DMS153 treated with DMSO at 0.1 percent for 48 hours (cell line): Measurements from ENCODE around the gene DNAJC10.
"Not testable (repeated sequence)": the region's sequence is repeated elsewhere in the genome, so short reads cannot be mapped to it uniquely, and the experiment has no call there.

Source experiments
- DNase-seq: peaks from one replicate; lab custom pipeline; 2025; ENCODE audit not compliant: unreplicated experiment; lab: John Stamatoyannopoulos, UW

The DNAJC10 gene

GRCh38 chr2:182719116-182719515 is 3.1 kb downstream of the DNAJC10 start:
- not testable (repeated sequence) for DNase-seq

DNA sequence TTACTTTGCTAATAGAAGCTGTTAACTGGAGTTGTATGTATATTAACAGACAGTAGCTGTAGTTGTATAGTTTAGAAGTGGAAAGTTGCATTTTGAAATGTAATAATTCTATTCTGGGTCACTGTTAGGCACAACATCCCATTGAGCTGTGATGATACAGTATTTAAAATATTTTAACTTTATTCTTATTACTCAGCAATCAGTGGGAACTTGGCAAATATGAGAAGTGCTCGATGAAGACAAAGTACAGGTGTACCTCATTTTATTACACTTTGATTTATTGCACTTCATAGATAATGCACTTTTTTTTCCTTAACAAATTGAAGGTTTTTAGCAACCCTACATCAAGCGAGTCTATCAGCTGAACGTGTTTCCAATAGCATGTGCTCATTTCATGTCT is 8.6 kb downstream of the DNAJC10 start:
- DNase-seq = no peak

GRCh38 chr2:182726473-182726872 is 10.4 kb downstream of the DNAJC10 start:
- no peak for DNase-seq

DNA sequence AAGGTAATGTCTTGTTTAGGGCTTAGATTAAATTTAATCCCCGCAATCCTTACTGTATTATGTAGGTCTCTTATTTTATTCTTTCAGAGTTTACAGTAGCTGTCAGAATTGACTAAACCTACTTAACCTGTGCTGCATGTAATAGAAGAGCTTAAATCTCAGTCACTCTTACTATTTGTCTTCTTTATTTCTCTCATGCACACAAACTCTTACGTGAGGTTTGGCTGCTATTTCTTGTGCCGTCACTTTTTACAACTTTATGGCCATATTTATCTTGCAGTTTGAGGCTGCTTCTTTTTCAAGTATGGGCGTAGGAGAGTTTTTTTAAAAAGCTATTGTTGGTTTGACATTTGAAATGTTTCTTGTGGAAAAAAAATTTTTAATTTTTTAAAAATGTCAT is 12.0 kb downstream of the DNAJC10 start:
- DNase-seq = no peak

- DNase-seq = no peak
Observed at GRCh38 chr2:182729710-182730339, 13.8 kb downstream of the DNAJC10 start.

GRCh38 chr2:182730486-182730885 is 14.4 kb downstream of the DNAJC10 start:
- DNase-seq = no peak

GRCh38 chr2:182732736-182733135 is 16.7 kb downstream of the DNAJC10 start:
- DNase-seq = no peak

DNA sequence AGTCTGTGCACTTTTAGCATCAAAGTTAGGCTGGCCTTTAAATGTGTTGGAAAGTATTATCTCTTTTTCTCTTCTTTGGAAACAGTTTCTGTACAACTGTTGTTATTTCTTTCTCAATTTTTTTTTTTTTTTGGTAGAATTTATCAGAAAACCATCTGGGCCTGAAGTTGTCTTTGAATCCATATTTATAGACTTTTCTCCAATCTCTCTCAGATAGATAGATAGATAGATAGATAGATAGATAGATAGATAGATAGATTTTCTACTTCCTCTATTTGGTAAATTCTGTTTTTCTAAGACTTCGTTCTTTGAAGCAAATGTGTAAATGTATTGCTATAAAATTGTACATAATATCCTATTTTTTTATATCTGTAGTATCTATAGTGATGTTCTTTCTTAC is 17.5 kb downstream of the DNAJC10 start:
- no peak for DNase-seq

- DNase-seq = not testable (repeated sequence)
Observed at GRCh38 chr2:182736856-182737255, 20.8 kb downstream of the DNAJC10 start.

DNA sequence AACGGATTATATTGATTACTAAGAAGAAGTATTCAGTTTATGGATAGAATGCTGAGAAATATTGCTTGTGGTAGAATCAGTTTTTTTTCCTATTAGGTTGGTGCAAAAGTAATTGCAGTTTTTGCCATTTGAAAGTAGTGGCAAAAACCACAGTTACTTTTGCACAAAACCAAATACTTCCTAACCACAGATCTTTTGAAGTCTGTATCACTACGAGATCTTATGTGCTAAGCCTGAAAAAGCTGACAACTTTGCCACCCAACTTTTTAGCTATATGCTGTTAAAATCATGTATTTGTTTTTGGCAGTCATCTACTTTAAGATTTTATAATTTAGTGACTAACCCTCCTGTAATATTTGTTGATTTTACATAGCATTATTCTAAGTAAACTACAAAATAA is 24.6 kb downstream of the DNAJC10 start:
- no peak for DNase-seq

- DNase-seq = no peak
Observed at GRCh38 chr2:182741620-182742019, 25.6 kb downstream of the DNAJC10 start.

DNA sequence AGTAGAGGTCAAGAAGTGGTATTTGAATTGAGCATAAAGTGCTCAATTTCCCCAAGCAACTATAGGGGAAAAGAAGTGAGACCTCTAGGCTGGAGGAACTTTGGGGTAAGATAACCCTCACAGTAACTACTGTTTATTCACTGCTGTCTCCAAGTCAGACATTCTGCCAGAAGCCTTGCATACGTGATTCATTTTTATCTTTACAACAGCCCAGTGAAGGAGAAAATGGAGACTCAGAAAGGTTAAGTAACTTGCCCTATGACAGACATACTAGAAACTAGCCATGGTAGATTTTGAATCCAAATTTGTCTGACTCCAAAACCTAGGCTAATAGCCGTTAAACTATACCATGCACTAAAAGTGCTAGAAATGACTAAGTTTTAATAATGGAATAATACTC is 28.4 kb downstream of the DNAJC10 start:
- no peak for DNase-seq

DNA sequence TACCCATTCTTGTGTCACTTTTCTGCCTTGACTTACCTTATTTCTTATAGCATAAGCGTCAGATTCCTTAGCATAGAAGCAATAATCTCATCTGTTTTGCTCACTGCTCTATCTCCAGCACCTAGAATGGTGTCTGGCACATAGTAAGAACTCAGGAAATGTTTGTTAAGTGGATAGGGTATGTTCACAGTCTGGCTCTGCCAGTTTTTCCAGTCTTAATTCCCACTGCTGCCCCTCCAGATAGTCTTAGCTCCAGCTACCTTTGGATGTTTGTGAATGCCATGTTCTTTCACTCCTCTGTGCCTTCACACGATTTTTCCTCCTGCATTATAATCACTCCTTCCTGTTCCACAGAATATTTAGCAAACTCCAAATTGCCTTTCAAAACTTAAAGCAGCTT is 29.0 kb downstream of the DNAJC10 start:
- no peak for DNase-seq

- DNase-seq = not testable (repeated sequence)
Observed at GRCh38 chr2:182745894-182746293, 29.8 kb downstream of the DNAJC10 start.

GRCh38 chr2:182754231-182754630 is 38.2 kb downstream of the DNAJC10 start:
- no peak for DNase-seq

- no peak for DNase-seq
Observed at GRCh38 chr2:182758379-182758778, 42.3 kb downstream of the DNAJC10 start.

DNA sequence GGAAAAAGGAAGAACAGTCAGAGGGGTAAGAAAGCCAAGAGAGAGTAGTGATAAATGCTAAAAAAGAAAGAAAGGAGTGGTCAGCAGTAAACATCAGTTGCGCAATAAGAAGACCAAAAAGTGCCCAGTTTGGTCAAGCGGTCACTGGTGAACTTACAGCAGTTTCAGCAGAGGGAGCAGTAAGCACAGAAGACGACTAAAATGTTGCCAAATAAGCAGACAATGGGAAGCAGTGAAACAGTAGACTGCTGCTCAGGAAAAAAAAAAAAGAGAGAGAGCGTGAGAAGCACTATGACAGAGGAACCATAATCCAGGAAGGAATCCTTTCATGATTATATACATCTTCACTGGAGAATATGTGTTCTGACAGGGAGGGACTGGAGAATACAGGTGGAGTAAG is 45.8 kb downstream of the DNAJC10 start:
- no peak for DNase-seq

DNA sequence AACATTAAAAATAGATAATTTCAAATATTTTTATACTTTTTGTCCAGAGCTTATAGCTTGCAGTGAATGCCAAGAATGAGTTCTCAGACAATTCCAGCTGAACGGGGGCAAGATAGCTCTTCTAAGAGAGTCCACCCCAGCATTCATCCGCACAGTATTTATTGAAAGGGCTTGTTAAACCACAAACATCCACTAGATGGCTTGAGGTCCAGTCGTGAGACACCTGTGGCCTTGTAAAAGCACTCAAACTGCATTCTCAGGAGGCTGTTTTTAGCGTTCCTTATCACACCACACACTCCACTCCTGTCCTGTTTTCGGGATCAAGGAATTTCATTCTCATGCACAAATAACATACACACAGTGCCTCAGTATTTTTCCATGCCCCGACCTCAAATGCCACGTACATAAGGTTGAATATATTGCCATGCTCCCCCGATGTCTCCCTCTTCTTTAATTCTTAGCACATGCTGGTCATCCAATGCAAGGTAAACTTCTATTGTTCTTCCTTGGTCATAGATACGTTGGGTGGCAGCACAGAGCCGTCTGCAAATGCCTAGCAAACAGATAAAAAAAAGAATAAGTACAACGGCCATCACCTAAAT is 47.4 kb downstream of the DNAJC10 start:
- peak; percentile 9 for DNase-seq

- DNase-seq = no peak
Observed at GRCh38 chr2:182766626-182767025, 50.6 kb downstream of the DNAJC10 start.

DNA sequence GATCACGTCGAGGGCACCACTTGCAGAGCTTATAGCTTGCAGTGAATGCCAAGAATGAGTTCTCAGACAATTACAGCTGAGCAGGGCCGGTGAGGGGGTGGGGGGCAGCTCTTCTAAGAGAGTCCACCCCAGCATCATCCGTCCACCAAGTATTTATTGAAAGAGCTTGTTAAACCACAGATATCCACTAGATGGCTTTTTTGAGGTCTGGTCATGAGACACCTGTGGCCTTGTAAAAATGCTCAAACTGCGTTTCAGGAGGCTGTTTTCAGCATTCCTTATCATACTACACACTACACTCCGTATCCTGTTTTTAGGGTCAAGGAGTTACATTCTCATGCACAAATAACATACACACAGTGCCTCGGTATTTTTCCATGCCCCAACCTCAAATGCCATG is 51.5 kb downstream of the DNAJC10 start:
- DNase-seq = no peak

DNA sequence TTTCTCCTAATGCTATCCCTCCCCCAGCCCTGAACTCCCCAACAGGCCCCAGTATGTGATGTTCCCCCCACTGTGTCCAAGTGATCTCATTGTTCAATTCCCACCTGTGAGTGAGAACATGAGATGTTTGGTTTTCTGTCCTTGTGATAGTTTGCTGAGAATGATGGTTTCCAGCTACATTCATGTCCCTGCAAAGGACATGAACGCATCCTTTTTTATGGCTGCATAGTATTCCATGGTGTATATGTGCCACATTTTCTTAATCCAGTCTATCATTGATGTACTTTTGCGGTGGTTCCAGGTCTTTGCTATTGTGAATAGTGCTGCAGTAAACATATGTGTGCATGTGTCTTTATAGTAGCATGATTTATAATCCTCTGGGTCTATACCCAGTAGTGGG is 52.9 kb downstream of the DNAJC10 start:
- DNase-seq = not testable (repeated sequence)

DNA sequence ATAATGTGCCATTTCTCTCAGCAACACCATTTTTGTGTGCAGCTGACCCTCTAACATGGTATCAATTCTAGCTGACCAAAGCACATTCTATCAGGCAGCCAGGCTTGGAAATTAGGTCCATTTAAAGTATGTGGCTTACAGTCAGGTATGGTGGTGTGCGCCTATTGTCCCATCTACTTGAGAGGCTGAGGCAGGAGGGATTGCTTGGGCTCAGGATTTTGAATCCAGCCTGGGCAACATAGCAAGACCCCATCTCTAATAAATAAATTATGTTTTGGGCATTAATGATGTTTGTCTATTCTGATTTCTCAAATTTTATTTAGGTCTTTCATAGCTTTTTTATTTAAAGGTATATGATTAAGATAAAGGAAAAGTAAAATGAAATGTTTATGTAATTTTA is 63.3 kb downstream of the DNAJC10 start:
- no peak for DNase-seq

- DNase-seq = not testable (repeated sequence)
Observed at GRCh38 chr2:182781099-182781498, 65.0 kb downstream of the DNAJC10 start.
